NCI-H446 treated with DMSO at 0.1 percent for 48 hours (cell line): ENCODE results near the gene EBF3.
A peak's percentile ranks its signal among the peaks of the same experiment; 100 is the strongest.

Experiments used
- DNase-seq: peaks from one replicate; lab custom pipeline; 2025; lab: John Stamatoyannopoulos, UW

The EBF3 gene

GRCh38 chr10:129793996-129794395 is 170.1 kb downstream of the EBF3 start:
- DNase-seq: no peak

GRCh38 chr10:129793479-129793878 is 170.6 kb downstream of the EBF3 start:
- DNase-seq: no peak

- no peak for DNase-seq
Observed at GRCh38 chr10:129792864-129793263, 171.2 kb downstream of the EBF3 start.

GRCh38 chr10:129792141-129792540 is 171.9 kb downstream of the EBF3 start:
- peak; percentile 32 for DNase-seq

GRCh38 chr10:129790715-129791446 is 173.2 kb downstream of the EBF3 start:
- DNase-seq: peak; percentile 19

- no peak for DNase-seq
Observed at GRCh38 chr10:129788215-129788614, 175.9 kb downstream of the EBF3 start.

- DNase-seq: no peak
Observed at GRCh38 chr10:129787557-129787956, 176.5 kb downstream of the EBF3 start.

- DNase-seq: no peak
Observed at GRCh38 chr10:129786216-129786615, 177.9 kb downstream of the EBF3 start.

- DNase-seq: no peak
Observed at GRCh38 chr10:129785536-129785981, 178.5 kb downstream of the EBF3 start.
